Lower leg skin (tissue), 3 donors: ENCODE results near the gene PPIB.

Source experiments
- CTCF ChIP-seq, 3 donors: fragments of 450-650 bp; IDR thresholded peaks; one replicate each; pipeline ENCODE4 v1.5.1; 2016; ENCODE audit warnings: antibody characterized with exemption in 3 of 3, mild to moderate bottlenecking in 3 of 3, moderate library complexity in 2 of 3
- POLR2A ChIP-seq, 2 donors: fragments of 450-650 bp; IDR thresholded peaks; one replicate each; pipeline ENCODE4 v1.6.1; 2016 to 2017; ENCODE audit warnings: antibody characterized with exemption in 2 of 2, mild to moderate bottlenecking in 1 of 2, moderate library complexity in 1 of 2

DNA sequence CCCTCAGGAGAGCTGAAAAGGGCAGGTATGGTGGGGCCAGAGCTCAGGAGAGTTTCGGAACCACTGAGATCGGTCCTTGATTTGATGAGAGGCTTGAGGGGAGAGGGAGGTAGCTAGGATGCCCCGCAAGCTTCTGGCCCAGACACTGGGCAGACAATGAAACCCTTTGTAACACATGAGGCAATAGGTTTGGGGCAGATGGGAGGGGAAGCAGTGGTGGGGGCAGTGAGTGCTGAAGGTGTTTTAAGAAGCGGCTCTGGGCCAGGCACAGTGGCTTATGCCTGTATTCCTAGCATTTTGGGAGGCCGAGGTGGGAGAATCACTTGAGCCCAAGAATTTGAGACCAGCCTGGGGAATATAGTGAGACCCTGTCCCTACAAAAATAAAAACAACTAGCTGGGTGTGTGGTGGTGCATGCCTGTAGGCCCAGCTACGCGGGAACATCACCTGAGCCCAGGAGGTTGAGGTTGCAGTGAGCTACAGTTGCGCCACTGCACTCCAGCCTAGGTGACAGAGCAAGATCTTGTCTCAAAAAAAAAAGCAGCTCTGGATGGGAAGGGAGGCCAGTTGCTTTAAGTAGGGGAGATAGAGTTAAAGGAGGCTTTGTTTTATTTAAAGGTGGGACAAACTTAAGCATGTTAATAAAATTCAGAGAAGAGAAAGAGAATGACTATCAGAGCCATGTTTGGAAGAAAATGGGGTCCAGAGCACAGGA, 20.9 kb downstream of the PPIB start:
- TF ChIP-seq CTCF (IDR thresholded peaks at IDR 0.05) (no peak), POLR2A (IDR thresholded peaks at IDR 0.05) (no peak)
